Measurements from ENCODE around the gene CEACAM1.

DNA sequence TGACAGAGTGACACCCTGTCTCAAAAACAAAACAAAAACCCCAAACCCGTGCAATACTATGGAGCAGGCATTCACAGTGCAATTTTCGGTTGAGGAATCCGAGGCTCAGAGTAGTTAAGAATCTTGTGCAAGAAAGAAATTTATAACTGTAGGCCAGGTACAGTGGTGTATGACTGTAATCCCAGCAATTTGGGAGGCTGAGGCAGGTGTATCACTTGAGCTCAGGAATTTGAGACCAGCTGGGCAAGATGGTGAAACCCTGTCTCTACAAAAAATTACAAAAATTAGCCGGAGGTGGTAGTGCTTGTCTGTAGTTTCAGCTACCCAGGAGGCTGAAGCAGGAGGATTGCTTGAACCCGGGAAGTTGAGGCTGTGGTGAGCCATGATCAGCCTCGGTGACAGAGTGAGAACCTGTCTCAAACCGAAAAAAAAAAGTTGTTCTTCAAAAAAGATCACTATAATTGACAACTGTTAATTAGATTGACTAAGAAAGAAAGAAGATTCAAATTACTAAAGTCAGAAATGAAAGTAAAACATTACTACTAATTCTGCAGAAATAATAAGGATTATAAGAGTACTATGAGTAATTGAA lies 12.9 kb downstream of the CEACAM1 start:
- TF ChIP-seq, protein P1, sequence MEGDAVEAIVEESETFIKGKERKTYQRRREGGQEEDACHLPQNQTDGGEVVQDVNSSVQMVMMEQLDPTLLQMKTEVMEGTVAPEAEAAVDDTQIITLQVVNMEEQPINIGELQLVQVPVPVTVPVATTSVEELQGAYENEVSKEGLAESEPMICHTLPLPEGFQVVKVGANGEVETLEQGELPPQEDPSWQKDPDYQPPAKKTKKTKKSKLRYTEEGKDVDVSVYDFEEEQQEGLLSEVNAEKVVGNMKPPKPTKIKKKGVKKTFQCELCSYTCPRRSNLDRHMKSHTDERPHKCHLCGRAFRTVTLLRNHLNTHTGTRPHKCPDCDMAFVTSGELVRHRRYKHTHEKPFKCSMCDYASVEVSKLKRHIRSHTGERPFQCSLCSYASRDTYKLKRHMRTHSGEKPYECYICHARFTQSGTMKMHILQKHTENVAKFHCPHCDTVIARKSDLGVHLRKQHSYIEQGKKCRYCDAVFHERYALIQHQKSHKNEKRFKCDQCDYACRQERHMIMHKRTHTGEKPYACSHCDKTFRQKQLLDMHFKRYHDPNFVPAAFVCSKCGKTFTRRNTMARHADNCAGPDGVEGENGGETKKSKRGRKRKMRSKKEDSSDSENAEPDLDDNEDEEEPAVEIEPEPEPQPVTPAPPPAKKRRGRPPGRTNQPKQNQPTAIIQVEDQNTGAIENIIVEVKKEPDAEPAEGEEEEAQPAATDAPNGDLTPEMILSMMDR (conservative IDR thresholded peaks at IDR 0.05 in 1 of 2, IDR thresholded peaks at IDR 0.05 in 1 of 2; ENCODE audit: low read depth in 1 of 2, low read length in 2 of 2), result no peak
- no peak for TF ChIP-seq EZH2 (IDR thresholded peaks at IDR 0.05; ENCODE audit: low read length, missing control alignments)

Data from fibroblast of lung (primary cell).